Neuronal stem cell (in vitro differentiated cells): ENCODE results near the gene MRPL33.
"Not testable (repeated sequence)": the region's sequence is repeated elsewhere in the genome, so short reads cannot be mapped to it uniquely, and the experiment has no call there.

Experiments
- DNase-seq: peaks from one replicate; pipeline ENCODE4 v3.0.0-alpha.2; 2013; ENCODE audit warnings: low spot score
- H2AFZ ChIP-seq: one replicate; pipeline ENCODE4 v1.6.1; 2013; ENCODE audit warnings: mild to moderate bottlenecking, low read length, inconsistent platforms
- H2AK5ac ChIP-seq: 2 replicates; pipeline ENCODE4 v1.6.1; 2013; ENCODE audit warnings: low read depth, mild to moderate bottlenecking, inconsistent platforms, low read length, moderate library complexity, mixed read lengths
- H2BK120ac ChIP-seq: 2 replicates; pipeline ENCODE4 v1.6.1; 2013; ENCODE audit warnings: low read depth, mild to moderate bottlenecking, inconsistent platforms, low read length, moderate library complexity, mixed read lengths
- H2BK12ac ChIP-seq: one replicate; pipeline ENCODE4 v1.6.1; 2013; ENCODE audit warnings: low read length, inconsistent platforms
- H2BK15ac ChIP-seq: 2 replicates; pipeline ENCODE4 v1.6.1; 2013; ENCODE audit warnings: mild to moderate bottlenecking, low read length, inconsistent platforms, mixed read lengths
- H2BK5ac ChIP-seq: one replicate; pipeline ENCODE4 v1.6.1; 2013; ENCODE audit warnings: inconsistent platforms, mild to moderate bottlenecking, low read length, moderate library complexity
- H3K14ac ChIP-seq: one replicate; pipeline ENCODE4 v1.6.1; 2013; ENCODE audit warnings: low read length, inconsistent platforms
- H3K18ac ChIP-seq: 2 replicates; pipeline ENCODE4 v1.6.1; 2013; ENCODE audit warnings: low read length, inconsistent platforms
- H3K23ac ChIP-seq: 2 replicates; pipeline ENCODE4 v1.6.1; 2013; ENCODE audit warnings: low read depth, mild to moderate bottlenecking, mixed read lengths, low read length, inconsistent platforms; ENCODE audit not compliant: poor library complexity
- H3K27ac ChIP-seq: replicated peaks from 3 replicates; pipeline ENCODE4 v1.5.1; 2013; ENCODE audit warnings: low read length, inconsistent platforms
- H3K27me3 ChIP-seq, 3 experiments: 2 replicates each; pipeline ENCODE4 v1.6.1; 2013; ENCODE audit warnings: low read length in 3 of 3, mild to moderate bottlenecking in 2 of 3, inconsistent platforms in 1 of 3, low read depth in 1 of 3, mixed read lengths in 1 of 3, moderate library complexity in 1 of 3; ENCODE audit not compliant: control insufficient read depth in 3 of 3, insufficient read depth in 3 of 3
- H3K36me3 ChIP-seq, 2 donors: replicated peaks in 1 of 2; 2 replicates each; pipeline ENCODE4 v1.6.1; 2013; ENCODE audit warnings: low read length in 2 of 2; ENCODE audit not compliant: control insufficient read depth in 2 of 2, insufficient read depth in 2 of 2
- H3K4ac ChIP-seq: 2 replicates; pipeline ENCODE4 v1.6.1; 2013; ENCODE audit warnings: inconsistent platforms, mild to moderate bottlenecking, low read length, moderate library complexity
- H3K4me1 ChIP-seq, 2 donors: 1 replicate in 1 of 2; 2 replicates in 1 of 2; pipeline ENCODE4 v1.6.1; 2013; ENCODE audit warnings: low read length in 2 of 2, low read depth in 1 of 2; ENCODE audit not compliant: control insufficient read depth in 2 of 2, insufficient read depth in 1 of 2
- H3K4me2 ChIP-seq: one replicate; pipeline ENCODE4 v1.6.1; 2013; ENCODE audit warnings: mild to moderate bottlenecking, low read length, inconsistent platforms; ENCODE audit not compliant: insufficient read depth, poor library complexity, severe bottlenecking
- H3K4me3 ChIP-seq, 2 donors: 2 replicates each; pipeline ENCODE4 v1.5.1; 2013; ENCODE audit warnings: low read length in 2 of 2, mild to moderate bottlenecking in 2 of 2, inconsistent platforms in 1 of 2, moderate library complexity in 1 of 2
- H3K79me1 ChIP-seq: one replicate; pipeline ENCODE4 v1.6.1; 2013; ENCODE audit warnings: low read depth, mild to moderate bottlenecking, inconsistent platforms, low read length, moderate library complexity
- H3K9ac ChIP-seq: one replicate; pipeline ENCODE4 v1.6.1; 2013; ENCODE audit warnings: mild to moderate bottlenecking, low read depth, low read length, inconsistent platforms; ENCODE audit not compliant: poor library complexity
- H3K9me3 ChIP-seq, 2 donors: replicated peaks in 1 of 2; 2 replicates each; pipeline versions ENCODE3 to v1.6.1; 2013; ENCODE audit warnings: low read length in 2 of 2, mild to moderate bottlenecking in 2 of 2, inconsistent platforms in 1 of 2, low read depth in 1 of 2, mixed read lengths in 1 of 2, moderate library complexity in 1 of 2; ENCODE audit not compliant: control insufficient read depth in 2 of 2, insufficient read depth in 1 of 2
- H4K8ac ChIP-seq: one replicate; pipeline ENCODE4 v1.6.1; 2013; ENCODE audit warnings: low read depth, mild to moderate bottlenecking, inconsistent platforms, low read length, moderate library complexity
- H4K91ac ChIP-seq: one replicate; pipeline ENCODE4 v1.6.1; 2013; ENCODE audit warnings: low read length, low read depth, mild to moderate bottlenecking, inconsistent platforms; ENCODE audit not compliant: poor library complexity
- WGBS, 2 donors: extraction: QIAGEN DNeasy Blood & Tissue Kit; methylation state at CpG; one replicate each; pipeline ENCODE4 v1.1.7; 2013; ENCODE audit warnings: missing lambda C conversion rate in 2 of 2, mixed read lengths in 1 of 2; ENCODE audit not compliant: insufficient read length in 2 of 2, insufficient replicate concordance in 1 of 2; ENCODE audit errors: extremely low coverage in 2 of 2; 5-methylcytosine and 5-hydroxymethylcytosine counted together

Gene MRPL33

DNA sequence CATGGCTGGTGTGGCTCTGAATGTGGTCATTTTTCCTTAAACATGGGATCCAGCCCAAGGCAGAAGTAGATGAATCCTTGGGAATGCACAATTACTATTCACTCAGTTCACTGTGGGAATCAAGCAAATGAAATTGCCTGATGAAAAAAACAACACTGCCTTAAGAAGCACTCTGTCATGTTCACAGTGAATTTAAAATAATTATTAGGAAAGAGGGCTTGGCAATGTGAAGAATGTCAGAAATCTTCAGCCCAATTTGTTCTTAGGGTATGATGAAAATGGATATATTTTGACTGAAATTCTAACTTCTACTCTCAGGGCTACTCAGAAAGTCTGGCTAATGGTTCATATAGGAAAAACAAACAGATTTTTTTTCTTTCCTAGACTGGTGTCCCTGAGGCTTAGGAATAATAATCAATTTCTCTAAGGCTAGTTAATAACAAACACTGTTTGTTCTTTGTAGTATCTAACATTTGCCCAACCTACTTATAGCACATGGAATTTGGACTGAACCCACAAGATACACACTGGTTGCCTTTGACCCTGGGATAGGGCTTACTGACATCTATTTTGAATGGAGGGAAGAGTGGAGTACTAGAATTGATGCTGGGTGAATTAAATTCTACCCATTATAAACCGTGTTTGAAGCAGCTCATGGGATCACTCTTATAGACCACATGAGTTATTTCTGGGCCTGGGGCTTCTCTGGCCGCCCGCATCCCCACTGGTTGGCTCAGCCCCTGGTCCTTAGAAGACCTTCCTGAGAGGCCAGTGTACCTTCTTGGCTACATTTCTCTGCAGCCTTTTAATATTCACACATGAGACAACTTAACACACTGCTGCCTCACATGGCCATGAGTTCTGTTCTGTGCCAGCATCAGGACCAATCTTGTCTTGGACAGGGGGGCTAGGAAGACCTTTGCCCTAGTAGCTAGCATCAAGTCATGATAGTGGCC is 8.3 kb upstream of the MRPL33 start:
- no peak overlapping the region for H2AFZ ChIP-seq
- no peaks in the 10 kb centered on the region for H3K9me3 ChIP-seq
- H3K23ac ChIP-seq, result no peak overlapping the region
- no peak overlapping the region for H2AK5ac ChIP-seq
- H4K8ac ChIP-seq, result no peak overlapping the region
- H4K91ac ChIP-seq, result no peak overlapping the region
- no peaks in the 10 kb centered on the region for H3K36me3 ChIP-seq
- no peak overlapping the region for H3K4me3 ChIP-seq
- no peak overlapping the region for H3K4ac ChIP-seq
- no peak overlapping the region for H3K9ac ChIP-seq
- no peak overlapping the region for H2BK5ac ChIP-seq
- H3K27me3 ChIP-seq, result peaks cover 0 to 28% (median 0%) of the 10 kb centered on the region in 3 experiments
- no peak overlapping the region for H3K18ac ChIP-seq
- no CpG with 5 or more reads among the region's 3 CpGs for WGBS, 2 donors
- H3K14ac ChIP-seq, result no peak overlapping the region
- H3K4me2 ChIP-seq, result no peak overlapping the region
- no peaks in the 10 kb centered on the region for H3K79me1 ChIP-seq
- H3K27ac ChIP-seq, result no peak overlapping the region
- no peak overlapping the region for H2BK120ac ChIP-seq
- H2BK15ac ChIP-seq, result no peak overlapping the region
- H2BK12ac ChIP-seq, result no peak overlapping the region
- no peaks in the 10 kb centered on the region for H3K4me1 ChIP-seq
- DNase-seq, result no peak

DNA sequence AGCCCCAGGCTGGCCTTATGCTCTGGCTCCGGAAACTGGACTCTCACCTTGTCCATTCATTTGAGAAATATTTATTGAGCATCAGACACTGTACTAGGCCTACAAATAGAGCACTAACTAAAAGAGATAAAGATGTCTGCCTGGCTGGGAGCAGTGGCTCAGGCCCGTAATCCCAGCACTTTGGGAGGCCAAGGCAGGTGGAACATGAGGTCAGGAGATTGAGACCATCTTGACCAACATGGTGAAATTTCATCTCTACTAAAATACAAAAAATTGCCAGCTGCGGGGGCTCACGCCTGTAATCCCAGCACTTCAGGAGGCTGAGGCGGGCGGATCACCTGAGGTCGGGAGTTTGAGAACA is 7.6 kb upstream of the MRPL33 start:
- Histone ChIP-seq H2BK12ac (no peak overlapping the region), H3K4me1 (no peaks in the 10 kb centered on the region), H3K14ac (no peak overlapping the region), H2BK120ac (no peak overlapping the region), H2BK15ac (no peak overlapping the region), H3K23ac (no peak overlapping the region), H2AK5ac (no peak overlapping the region), H4K8ac (no peak overlapping the region), H3K27me3 (peaks cover 0 to 33% (median 0%) of the 10 kb centered on the region in 3 experiments), H4K91ac (no peak overlapping the region), H2AFZ (no peak overlapping the region), H2BK5ac (no peak overlapping the region), H3K9me3 (no peaks in the 10 kb centered on the region), H3K4me3 (no peak overlapping the region), H3K18ac (no peak overlapping the region), H3K4me2 (no peak overlapping the region), H3K27ac (no peak overlapping the region), H3K36me3 (no peaks in the 10 kb centered on the region), H3K79me1 (no peaks in the 10 kb centered on the region), H3K4ac (no peak overlapping the region), H3K9ac (no peak overlapping the region)
- DNase-seq, result no peak
- no CpG with 5 or more reads among the region's 7 CpGs for WGBS, 2 donors

- H3K23ac ChIP-seq, H2BK120ac ChIP-seq, H2BK12ac ChIP-seq, H3K18ac ChIP-seq, H3K79me1 ChIP-seq, H2AFZ ChIP-seq, H4K91ac ChIP-seq, H3K4me1 ChIP-seq, H3K9me3 ChIP-seq, H3K9ac ChIP-seq, DNase-seq, H3K36me3 ChIP-seq, H2BK15ac ChIP-seq, H3K4me2 ChIP-seq, H2BK5ac ChIP-seq, H4K8ac ChIP-seq, H3K14ac ChIP-seq, H3K4me3 ChIP-seq, H2AK5ac ChIP-seq, H3K4ac ChIP-seq, H3K27ac ChIP-seq: not testable (repeated sequence)
- H3K27me3 ChIP-seq, result peaks cover 0 to 33% (median 0%) of the 10 kb centered on the region in 3 experiments
- WGBS, 2 donors, result no CpG with 5 or more reads among the region's 3 CpGs
Observed at GRCh38 chr2:27764526-27764925, 7.0 kb upstream of the MRPL33 start.

GRCh38 chr2:27765621-27766286 is 5.8 kb upstream of the MRPL33 start:
- H3K18ac ChIP-seq, result no peak overlapping the region
- no CpG with 5 or more reads among the region's 29 CpGs for WGBS, 2 donors
- no peaks in the 10 kb centered on the region for H3K9me3 ChIP-seq
- no peak overlapping the region for H2AK5ac ChIP-seq
- no peak overlapping the region for H4K8ac ChIP-seq
- H2BK12ac ChIP-seq, result no peak overlapping the region
- H3K4ac ChIP-seq, result no peak overlapping the region
- no peak overlapping the region for H3K4me2 ChIP-seq
- no peak for DNase-seq
- H3K4me1 ChIP-seq, result no peaks in the 10 kb centered on the region
- H3K4me3 ChIP-seq, result no peak overlapping the region
- no peak overlapping the region for H3K23ac ChIP-seq
- H3K36me3 ChIP-seq, result no peaks in the 10 kb centered on the region
- no peak overlapping the region for H2BK15ac ChIP-seq
- peaks cover 0 to 33% (median 0%) of the 10 kb centered on the region in 3 experiments for H3K27me3 ChIP-seq
- no peak overlapping the region for H3K27ac ChIP-seq
- no peak overlapping the region for H3K14ac ChIP-seq
- H2BK5ac ChIP-seq, result no peak overlapping the region
- H3K79me1 ChIP-seq, result no peaks in the 10 kb centered on the region
- no peak overlapping the region for H2AFZ ChIP-seq
- no peak overlapping the region for H3K9ac ChIP-seq
- no peak overlapping the region for H4K91ac ChIP-seq
- no peak overlapping the region for H2BK120ac ChIP-seq
